Right lobe of liver (tissue), 6 donors: ENCODE data around the gene RTL3. TPM values are rescaled to one million over a fixed set of nuclear protein-coding genes. Genes with fewer than 3 reads are reported as not detected.

Source experiments
- ATAC-seq, 4 donors: fragments of 200-7000 bp; cut with Tn5 transposase; one replicate each; pipeline ENCODE4 v1.9.1; 2020; ENCODE audit warnings: mild to moderate bottlenecking in 4 of 4, moderate library complexity in 4 of 4
- DNase-seq, 3 donors: peaks; one replicate each; pipeline ENCODE4 v3.0.0-alpha.2; 2020
- H3K27ac ChIP-seq, 3 donors: fragments of 200-600 bp; one replicate each; pipeline ENCODE4 v1.8.0; 2022
- H3K27me3 ChIP-seq, 2 donors: fragments of 200-600 bp; one replicate each; pipeline ENCODE4 v1.8.0; 2022
- H3K36me3 ChIP-seq, 4 donors: fragments of 200-600 bp; sonication (generic) in 1 of 4; one replicate each; pipeline versions ENCODE4 v1.5.1 to v1.8.0; 2017 to 2022; ENCODE audit warnings: control low read depth in 1 of 4
- H3K4me1 ChIP-seq, 4 donors: fragments of 200-600 bp; sonication (generic) in 1 of 4; one replicate each; pipeline versions ENCODE4 v1.5.1 to v1.8.0; 2017 to 2022; ENCODE audit warnings: control low read depth in 1 of 4
- H3K4me3 ChIP-seq, 3 donors: fragments of 200-600 bp; one replicate each; pipeline ENCODE4 v1.8.0; 2022
- H3K9me3 ChIP-seq, 4 donors: fragments of 200-600 bp; sonication (generic) in 1 of 4; one replicate each; pipeline versions ENCODE4 v1.5.1 to v1.8.0; 2017 to 2022; ENCODE audit warnings: control low read depth in 1 of 4
- CTCF ChIP-seq, 4 donors: fragments of 200-600 bp in 3 of 4; fragments of 450-650 bp in 1 of 4; IDR thresholded peaks; one replicate each; pipeline versions ENCODE4 v1.5.1 to v1.8.0; 2016 to 2022; ENCODE audit warnings: antibody characterized with exemption in 4 of 4, mild to moderate bottlenecking in 2 of 4
- POLR2A ChIP-seq: fragments of 450-650 bp; IDR thresholded peaks from one replicate; pipeline ENCODE4 v1.6.1; 2017; ENCODE audit warnings: antibody characterized with exemption, mild to moderate bottlenecking
- WGBS: methylation state at CpG from one replicate; pipeline ENCODE4 v1.1.6; 2018; ENCODE audit warnings: low coverage, low lambda C conversion rate; ENCODE audit not compliant: insufficient coverage; ENCODE audit errors: missing lambda C conversion rate; 5-methylcytosine and 5-hydroxymethylcytosine counted together
- intact Hi-C, 2 donors: fragments of 100-400 bp; cut with DNase I; formaldehyde crosslinking; loops; one replicate each; pipeline versions ENCODE4 v1.11.2 to v1.14.1; 2022
- total RNA-seq, 6 experiments: library from RNA; depleted of rRNA in 2 of 6; stranded (reverse); fragments of >200 nt in 2 of 6; fragmentation: NEBNext Ultra II Directional in 3 of 6; extraction: Animal tissue kit (Norgen Biotek cat#: 25700) in 3 of 6; gene quantifications; one replicate each; pipeline versions ENCODE4 v1.1.0 to v1.2.4, GENCODE V29; 2016 to 2023
- donor health status: DM: no; HTN: yes; CAD: no.
- donor health status: DM: no; HTN: no; CAD: no.
- donor health status: DM: no; HTN: no; CAD: no.
- donor health status: DM: no; HTN: yes; CAD: no.
- donor health status: DM: no; HTN: yes; CAD: no.

Gene RTL3
- total RNA-seq, 6 experiments from 2014 or later = not detected

- DNase-seq = no peak
- whole genome bisulfite sequencing = 27% methylated on average over 2 of the region's 2 CpGs
Observed at GRCh38 chrX:78624962-78625909, 33.9 kb downstream of the RTL3 start.

GRCh38 chrX:78624426-78624825, 34.7 kb downstream of the RTL3 start:
- H3K27ac ChIP-seq = no peak overlapping the region
- H3K27me3 ChIP-seq = peaks cover 0 to 9% of the 10 kb centered on the region in 2 donors
- TF ChIP-seq POLR2A (no peak), CTCF (IDR thresholded peaks at IDR 0.05) (no peak)
- intact Hi-C loops = no loop called here
- H3K4me3 ChIP-seq = no peak overlapping the region
- no peaks in the 10 kb centered on the region for H3K4me1 ChIP-seq
- H3K36me3 ChIP-seq = no peaks in the 10 kb centered on the region
- H3K9me3 ChIP-seq = no peaks in the 10 kb centered on the region
- ATAC-seq (no peak), DNase-seq (no peak)
- 8% methylated on average over 1 of the region's 1 CpG for WGBS

More at GRCh38 chrX:78624962-78625909, 33.9 kb downstream of the RTL3 start:
- no peaks in the 10 kb centered on the region for H3K36me3 ChIP-seq
- intact Hi-C loops = no loop called here
- no peak overlapping the region for H3K27ac ChIP-seq
- no peak for ATAC-seq
- H3K27me3 ChIP-seq = peaks cover 0 to 9% of the 10 kb centered on the region in 2 donors
- no peaks in the 10 kb centered on the region for H3K4me1 ChIP-seq
- H3K9me3 ChIP-seq = no peaks in the 10 kb centered on the region
- no peak overlapping the region for H3K4me3 ChIP-seq
- TF ChIP-seq POLR2A (no peak), CTCF (IDR thresholded peaks at IDR 0.05) (no peak)

GRCh38 chrX:78622831-78623230, 36.3 kb downstream of the RTL3 start:
- WGBS = 17% methylated on average over 1 of the region's 1 CpG

DNA sequence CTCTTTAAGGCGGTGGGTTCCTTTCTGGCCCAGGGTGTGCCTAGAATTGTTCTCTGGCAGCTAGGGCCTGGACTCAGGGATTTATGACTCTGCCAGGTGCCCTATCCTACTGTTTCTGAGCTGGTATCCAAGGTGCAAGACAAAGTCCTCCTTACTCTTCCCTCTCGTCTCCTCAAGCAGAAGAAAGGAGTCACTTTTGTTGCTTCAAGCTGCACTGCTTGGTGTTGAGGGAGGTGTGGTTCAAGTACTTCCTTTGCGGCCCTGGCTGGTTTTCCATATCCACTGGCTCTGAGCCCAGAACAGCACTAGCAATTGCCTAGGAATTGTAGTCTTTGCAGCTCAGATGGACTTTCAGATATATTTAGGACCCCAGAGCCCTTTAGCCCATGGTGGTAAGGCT, 39.3 kb downstream of the RTL3 start:
- Histone ChIP-seq H3K36me3 (no peaks in the 10 kb centered on the region), H3K27me3 (peaks cover 0 to 9% of the 10 kb centered on the region in 2 donors), H3K4me3 (no peak overlapping the region), H3K27ac (no peak overlapping the region), H3K9me3 (no peaks in the 10 kb centered on the region), H3K4me1 (no peaks in the 10 kb centered on the region)
- intact Hi-C loops = no loop called here
- 83% methylated on average over 1 of the region's 3 CpGs for WGBS
- no peak for TF ChIP-seq POLR2A
- no peak for TF ChIP-seq CTCF (IDR thresholded peaks at IDR 0.05)
- ATAC-seq (no peak), DNase-seq (no peak)

More at GRCh38 chrX:78622831-78623230, 36.3 kb downstream of the RTL3 start:
- intact Hi-C loops = no loop called here
- Histone ChIP-seq H3K4me1 (no peaks in the 10 kb centered on the region), H3K9me3 (no peaks in the 10 kb centered on the region), H3K36me3 (no peaks in the 10 kb centered on the region), H3K4me3 (no peak overlapping the region), H3K27ac (no peak overlapping the region), H3K27me3 (peaks cover 0 to 9% of the 10 kb centered on the region in 2 donors)
- ATAC-seq = no peak
- TF ChIP-seq CTCF (IDR thresholded peaks at IDR 0.05) = no peak
- TF ChIP-seq POLR2A = no peak
- no peak for DNase-seq
